ENCODE data around the gene LYPLAL1.
"Not testable (repeated sequence)": the region's sequence is repeated elsewhere in the genome, so short reads cannot be mapped to it uniquely, and the experiment has no call there.

The LYPLAL1 gene

GRCh38 chr1:219220945-219221344 is 47.3 kb downstream of the LYPLAL1 start:
- peaks cover 11% of the 10 kb centered on the region for H3K36me3 ChIP-seq (ENCODE audit: insufficient read depth, low read length)
- no peak overlapping the region for H3K9ac ChIP-seq (ENCODE audit: low read depth, low read length)
- H3K4me3 ChIP-seq (ENCODE audit: low read length), result no peak overlapping the region
- H3K9me3 ChIP-seq (replicated peaks; ENCODE audit: low read length), result no peaks in the 10 kb centered on the region
- no peaks in the 10 kb centered on the region for H3K27me3 ChIP-seq (ENCODE audit: control insufficient read depth, insufficient read depth, low read length)
- no peak overlapping the region for H3K4me2 ChIP-seq (ENCODE audit: low read length)
- no peaks in the 10 kb centered on the region for H3K4me1 ChIP-seq (ENCODE audit: control insufficient read depth, insufficient read depth, low read length)

GRCh38 chr1:219223496-219223895 is 49.8 kb downstream of the LYPLAL1 start:
- Histone ChIP-seq H3K9me3 (replicated peaks; ENCODE audit: low read length) (no peaks in the 10 kb centered on the region), H3K4me3 (ENCODE audit: low read length) (no peak overlapping the region), H3K4me2 (ENCODE audit: low read length) (no peak overlapping the region), H3K36me3 (ENCODE audit: insufficient read depth, low read length) (peaks cover 16% of the 10 kb centered on the region), H3K27me3 (ENCODE audit: control insufficient read depth, insufficient read depth, low read length) (no peaks in the 10 kb centered on the region), H3K4me1 (ENCODE audit: control insufficient read depth, insufficient read depth, low read length) (no peaks in the 10 kb centered on the region), H3K9ac (ENCODE audit: low read depth, low read length) (no peak overlapping the region)

DNA sequence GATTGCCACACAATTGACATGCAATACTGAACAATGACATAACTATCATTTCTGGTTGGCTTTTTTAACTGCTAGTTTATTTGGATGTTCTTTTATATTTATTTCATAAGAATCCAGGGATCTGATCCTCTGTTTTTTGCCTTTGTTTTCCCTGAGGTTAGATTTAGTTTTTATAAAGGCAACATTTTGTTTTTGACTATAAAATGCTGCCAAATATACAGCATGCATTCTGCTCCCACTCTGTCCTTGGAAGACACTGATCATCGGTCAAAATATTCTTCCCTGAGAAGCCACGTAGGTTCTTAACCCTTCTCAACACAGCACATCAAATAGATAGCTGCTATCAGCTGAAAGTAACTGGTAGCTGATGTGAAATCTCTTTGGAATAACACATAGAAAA is 52.5 kb downstream of the LYPLAL1 start:
- Histone ChIP-seq H3K36me3 (ENCODE audit: insufficient read depth, low read length) (peaks cover 10% of the 10 kb centered on the region), H3K9me3 (replicated peaks; ENCODE audit: low read length) (no peaks in the 10 kb centered on the region), H3K4me2 (ENCODE audit: low read length) (no peak overlapping the region), H3K4me1 (ENCODE audit: control insufficient read depth, insufficient read depth, low read length) (no peaks in the 10 kb centered on the region), H3K9ac (ENCODE audit: low read depth, low read length) (no peak overlapping the region), H3K27me3 (ENCODE audit: control insufficient read depth, insufficient read depth, low read length) (no peaks in the 10 kb centered on the region), H3K4me3 (ENCODE audit: low read length) (no peak overlapping the region)

- no peaks in the 10 kb centered on the region for H3K4me1 ChIP-seq (ENCODE audit: control insufficient read depth, insufficient read depth, low read length)
- H3K27me3 ChIP-seq (ENCODE audit: control insufficient read depth, insufficient read depth, low read length), result no peaks in the 10 kb centered on the region
- no peak overlapping the region for H3K9ac ChIP-seq (ENCODE audit: low read depth, low read length)
- H3K4me3 ChIP-seq (ENCODE audit: low read length), result no peak overlapping the region
- H3K36me3 ChIP-seq (ENCODE audit: insufficient read depth, low read length), result peaks cover 6% of the 10 kb centered on the region
- no peaks in the 10 kb centered on the region for H3K9me3 ChIP-seq (replicated peaks; ENCODE audit: low read length)
- H3K4me2 ChIP-seq (ENCODE audit: low read length), result no peak overlapping the region
Observed at GRCh38 chr1:219227360-219228057, 53.8 kb downstream of the LYPLAL1 start.

DNA sequence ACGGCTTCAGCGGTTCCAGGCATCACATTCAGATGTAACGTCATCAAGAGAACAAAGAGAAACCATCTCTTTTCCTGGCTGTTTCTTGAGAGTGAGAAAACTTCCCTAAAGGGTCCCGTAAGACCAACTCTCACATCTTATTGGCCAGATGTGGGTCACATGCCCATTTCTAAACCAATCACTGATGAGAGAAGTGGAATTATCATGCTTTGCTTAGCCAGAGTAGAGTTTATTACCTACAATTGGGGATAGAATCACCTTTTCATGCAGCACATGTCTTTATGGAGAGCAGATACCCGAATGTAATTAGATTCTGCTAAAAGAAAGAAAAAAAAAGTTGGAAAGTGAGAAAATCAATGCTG is 54.4 kb downstream of the LYPLAL1 start:
- peaks cover 6% of the 10 kb centered on the region for H3K36me3 ChIP-seq (ENCODE audit: insufficient read depth, low read length)
- H3K4me1 ChIP-seq (ENCODE audit: control insufficient read depth, insufficient read depth, low read length), result no peaks in the 10 kb centered on the region
- no peaks in the 10 kb centered on the region for H3K27me3 ChIP-seq (ENCODE audit: control insufficient read depth, insufficient read depth, low read length)
- H3K9me3 ChIP-seq (replicated peaks; ENCODE audit: low read length), result no peaks in the 10 kb centered on the region
- no peak overlapping the region for H3K9ac ChIP-seq (ENCODE audit: low read depth, low read length)
- H3K4me2 ChIP-seq (ENCODE audit: low read length), result no peak overlapping the region
- H3K4me3 ChIP-seq (ENCODE audit: low read length), result no peak overlapping the region

- Histone ChIP-seq H3K36me3 (ENCODE audit: insufficient read depth, low read length) (peaks cover 3% of the 10 kb centered on the region), H3K9ac (ENCODE audit: low read depth, low read length) (no peak overlapping the region), H3K9me3 (replicated peaks; ENCODE audit: low read length) (no peaks in the 10 kb centered on the region), H3K4me3 (ENCODE audit: low read length) (no peak overlapping the region), H3K27me3 (ENCODE audit: control insufficient read depth, insufficient read depth, low read length) (no peaks in the 10 kb centered on the region), H3K4me2 (ENCODE audit: low read length) (no peak overlapping the region), H3K4me1 (ENCODE audit: control insufficient read depth, insufficient read depth, low read length) (no peaks in the 10 kb centered on the region)
Observed at GRCh38 chr1:219232890-219233289, 59.2 kb downstream of the LYPLAL1 start.

DNA sequence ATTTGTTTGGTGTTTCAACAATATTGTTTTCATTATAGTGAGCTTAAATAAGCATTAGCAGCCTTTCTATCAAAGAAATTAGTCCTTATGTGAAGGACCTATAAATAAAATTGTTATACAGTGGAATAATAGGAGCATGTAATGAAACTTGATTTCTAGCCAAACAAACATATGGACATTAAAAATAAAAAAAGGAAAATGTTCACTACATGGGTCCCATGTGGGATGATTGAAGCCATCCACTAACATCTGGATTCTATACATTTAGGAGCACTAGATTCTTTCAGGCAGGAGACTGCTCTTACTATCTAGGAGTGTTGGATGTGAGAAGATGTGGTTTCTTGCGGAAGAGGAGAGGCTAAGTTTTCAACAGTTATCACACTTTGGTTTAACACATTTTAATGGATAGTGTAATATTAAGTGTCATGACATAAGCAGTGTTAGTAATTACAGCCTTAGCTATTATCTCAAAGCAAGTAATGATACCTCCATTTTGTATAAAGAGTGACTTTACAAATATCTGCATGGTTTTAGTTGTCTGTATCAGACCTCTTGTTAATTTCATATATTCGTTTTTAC is 62.3 kb downstream of the LYPLAL1 start:
- Histone ChIP-seq H3K9me3 (replicated peaks; ENCODE audit: low read length) (no peaks in the 10 kb centered on the region), H3K27me3 (ENCODE audit: control insufficient read depth, insufficient read depth, low read length) (no peaks in the 10 kb centered on the region), H3K4me1 (ENCODE audit: control insufficient read depth, insufficient read depth, low read length) (no peaks in the 10 kb centered on the region), H3K4me3 (ENCODE audit: low read length) (no peak overlapping the region), H3K9ac (ENCODE audit: low read depth, low read length) (no peak overlapping the region), H3K4me2 (ENCODE audit: low read length) (no peak overlapping the region), H3K36me3 (ENCODE audit: insufficient read depth, low read length) (no peaks in the 10 kb centered on the region)

- no peaks in the 10 kb centered on the region for H3K36me3 ChIP-seq (ENCODE audit: insufficient read depth, low read length)
- H3K27me3 ChIP-seq (ENCODE audit: control insufficient read depth, insufficient read depth, low read length), result no peaks in the 10 kb centered on the region
- no peaks in the 10 kb centered on the region for H3K4me1 ChIP-seq (ENCODE audit: control insufficient read depth, insufficient read depth, low read length)
- no peak overlapping the region for H3K4me2 ChIP-seq (ENCODE audit: low read length)
- H3K9me3 ChIP-seq (replicated peaks; ENCODE audit: low read length), result no peaks in the 10 kb centered on the region
- no peak overlapping the region for H3K9ac ChIP-seq (ENCODE audit: low read depth, low read length)
- H3K4me3 ChIP-seq (ENCODE audit: low read length), result no peak overlapping the region
Observed at GRCh38 chr1:219236933-219237610, 63.4 kb downstream of the LYPLAL1 start.

DNA sequence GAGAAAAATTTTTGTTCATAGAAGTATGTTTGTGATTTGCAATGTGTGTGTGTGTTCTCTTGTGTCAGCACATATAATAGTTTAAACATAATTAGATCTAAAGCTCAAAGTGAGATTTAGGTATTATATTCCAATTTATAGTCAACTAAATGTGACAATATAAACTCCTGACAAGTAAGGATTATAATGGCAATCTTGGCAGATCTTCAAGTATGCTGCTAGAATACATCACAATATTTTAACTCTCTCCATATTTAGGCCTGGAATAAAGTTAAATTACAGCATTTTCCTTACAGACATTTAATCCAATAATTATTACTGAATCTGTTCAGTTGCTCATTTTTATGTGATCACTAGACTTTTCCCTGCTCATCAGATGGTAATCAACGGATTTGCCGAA is 65.8 kb downstream of the LYPLAL1 start:
- no peak overlapping the region for H3K9ac ChIP-seq (ENCODE audit: low read depth, low read length)
- no peaks in the 10 kb centered on the region for H3K4me1 ChIP-seq (ENCODE audit: control insufficient read depth, insufficient read depth, low read length)
- no peak overlapping the region for H3K4me2 ChIP-seq (ENCODE audit: low read length)
- H3K9me3 ChIP-seq (replicated peaks; ENCODE audit: low read length), result no peaks in the 10 kb centered on the region
- H3K36me3 ChIP-seq (ENCODE audit: insufficient read depth, low read length), result no peaks in the 10 kb centered on the region
- H3K4me3 ChIP-seq (ENCODE audit: low read length), result no peak overlapping the region
- no peaks in the 10 kb centered on the region for H3K27me3 ChIP-seq (ENCODE audit: control insufficient read depth, insufficient read depth, low read length)

DNA sequence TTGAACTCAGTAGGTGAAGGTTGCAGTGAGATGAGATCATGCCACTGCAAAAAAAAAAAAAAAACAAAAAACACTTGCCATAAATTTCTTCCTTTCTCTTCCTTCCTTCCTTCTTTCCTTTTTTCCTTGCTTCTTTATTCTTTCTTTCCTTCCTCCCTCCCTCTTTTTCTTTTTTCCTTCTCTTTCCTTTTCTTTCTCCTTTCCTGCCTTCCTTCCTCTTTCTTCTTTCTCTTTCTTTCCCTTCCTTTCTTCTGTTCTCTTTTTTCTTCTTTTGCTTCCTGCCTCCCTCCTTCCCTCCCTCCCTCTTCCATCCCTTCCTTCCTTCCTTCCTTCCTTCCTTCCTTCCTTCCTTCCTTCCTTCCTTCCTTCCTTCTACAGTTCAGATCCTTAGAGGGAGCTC is 71.2 kb downstream of the LYPLAL1 start:
- Histone ChIP-seq H3K4me2 (ENCODE audit: low read length) (no peak overlapping the region), H3K4me1 (ENCODE audit: control insufficient read depth, insufficient read depth, low read length) (no peaks in the 10 kb centered on the region), H3K4me3 (ENCODE audit: low read length) (no peak overlapping the region), H3K9ac (ENCODE audit: low read depth, low read length) (no peak overlapping the region), H3K27me3 (ENCODE audit: control insufficient read depth, insufficient read depth, low read length) (no peaks in the 10 kb centered on the region), H3K36me3 (ENCODE audit: insufficient read depth, low read length) (no peaks in the 10 kb centered on the region), H3K9me3 (replicated peaks; ENCODE audit: low read length) (no peaks in the 10 kb centered on the region)

GRCh38 chr1:219247441-219247840 is 73.8 kb downstream of the LYPLAL1 start:
- no peaks in the 10 kb centered on the region for H3K9me3 ChIP-seq (replicated peaks; ENCODE audit: low read length)
- no peaks in the 10 kb centered on the region for H3K4me1 ChIP-seq (ENCODE audit: control insufficient read depth, insufficient read depth, low read length)
- no peak overlapping the region for H3K4me2 ChIP-seq (ENCODE audit: low read length)
- no peaks in the 10 kb centered on the region for H3K36me3 ChIP-seq (ENCODE audit: insufficient read depth, low read length)
- H3K4me3 ChIP-seq (ENCODE audit: low read length), result no peak overlapping the region
- H3K9ac ChIP-seq (ENCODE audit: low read depth, low read length), result no peak overlapping the region
- no peaks in the 10 kb centered on the region for H3K27me3 ChIP-seq (ENCODE audit: control insufficient read depth, insufficient read depth, low read length)

DNA sequence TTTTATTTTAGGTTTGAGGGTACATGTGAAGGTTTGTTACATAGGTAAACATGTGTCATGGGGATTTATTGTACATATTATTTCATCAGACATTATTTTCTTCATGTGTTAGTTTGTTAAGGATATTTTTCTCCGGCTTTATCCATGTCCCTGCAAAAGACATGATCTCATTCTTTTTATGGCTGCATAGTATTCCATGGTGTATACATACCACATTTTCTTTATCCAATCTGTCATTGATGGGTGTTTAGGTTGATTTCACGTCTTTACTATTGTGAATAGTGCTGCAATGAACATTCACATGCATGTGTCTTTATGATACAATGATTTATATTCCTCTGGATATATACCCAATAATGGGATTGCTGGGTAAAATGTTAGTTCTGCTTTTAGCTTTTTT is 76.8 kb downstream of the LYPLAL1 start:
- H3K4me3 ChIP-seq (ENCODE audit: low read length); H3K4me2 ChIP-seq (ENCODE audit: low read length); H3K9me3 ChIP-seq (replicated peaks; ENCODE audit: low read length); H3K9ac ChIP-seq (ENCODE audit: low read depth, low read length); H3K27me3 ChIP-seq (ENCODE audit: control insufficient read depth, insufficient read depth, low read length); H3K4me1 ChIP-seq (ENCODE audit: control insufficient read depth, insufficient read depth, low read length); H3K36me3 ChIP-seq (ENCODE audit: insufficient read depth, low read length): not testable (repeated sequence)

All from skeletal muscle satellite cell (primary cell).